ENCODE results near the gene SMC4. TPM values are rescaled to one million over a fixed set of nuclear protein-coding genes. Genes with fewer than 3 reads are reported as not detected.

Gene SMC4
- polyA plus RNA-seq, 3 donors from 2014 or later = 11.3 to 77.2 (median 31.6) TPM

GRCh38 chr3:160402221-160403027, 3.0 kb downstream of the SMC4 start:
- Mint-ChIP-seq H3K27me3 (ENCODE audit: low read depth in 3 of 3) (peaks cover 19 to 24% (median 24%) of the 10 kb centered on the region in 3 donors), H3K9me3 (no peaks in the 10 kb centered on the region), H3K4me3 (peak overlapping the region; percentile 85 to 94 (median 86)), H3K27ac (peak overlapping the region in 5 of 6 donors; percentile 7 to 95 (median 71)), H3K4me1 (peaks cover 53 to 62% of the 10 kb centered on the region in 2 donors), H3K36me3 (peaks cover 0 to 4% (median 0%) of the 10 kb centered on the region in 3 donors)
- DNase-seq = no peak

DNA sequence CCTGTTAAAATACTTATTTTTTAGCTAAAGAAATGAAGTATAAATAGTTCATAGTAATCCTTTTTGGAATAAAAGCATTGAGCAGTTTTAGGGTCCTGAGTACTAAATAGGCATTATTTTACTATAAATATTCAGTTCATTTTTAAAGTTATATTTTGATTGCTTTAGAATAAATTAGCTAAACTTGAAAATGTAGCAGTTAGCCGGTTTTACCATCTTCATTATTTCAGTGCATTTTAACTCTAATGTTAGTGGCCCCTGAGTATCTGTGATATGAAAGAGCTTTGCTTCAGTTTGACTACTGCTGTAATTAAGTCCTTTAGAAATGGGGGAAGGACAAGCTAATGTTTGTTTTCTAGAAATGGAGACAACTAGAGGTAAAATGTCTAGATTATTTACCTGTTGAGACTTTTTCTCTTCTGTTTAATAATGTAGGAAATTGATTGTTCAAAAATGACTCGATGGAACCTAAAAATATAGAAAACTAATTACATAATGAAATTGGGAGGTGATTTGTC, 3.6 kb downstream of the SMC4 start:
- H3K36me3 Mint-ChIP-seq = peaks cover 0 to 4% (median 0%) of the 10 kb centered on the region in 3 donors
- no peaks in the 10 kb centered on the region for H3K9me3 Mint-ChIP-seq
- no peak for DNase-seq
- H3K27me3 Mint-ChIP-seq (ENCODE audit: low read depth in 3 of 3) = peaks cover 19 to 24% (median 24%) of the 10 kb centered on the region in 3 donors
- H3K27ac Mint-ChIP-seq = peak overlapping the region in 4 of 6 donors; percentile 48 to 95 (median 66)
- peaks cover 52 to 59% of the 10 kb centered on the region in 2 donors for H3K4me1 Mint-ChIP-seq
- H3K4me3 Mint-ChIP-seq = peak overlapping the region; percentile 85 to 94 (median 86)

GRCh38 chr3:160403796-160404470, 4.5 kb downstream of the SMC4 start:
- Mint-ChIP-seq H3K36me3 (peaks cover 0 to 4% (median 3%) of the 10 kb centered on the region in 3 donors), H3K9me3 (no peaks in the 10 kb centered on the region), H3K27ac (peak overlapping the region in 4 of 6 donors; percentile 47 to 95 (median 66)), H3K4me3 (peak overlapping the region; percentile 39 to 87 (median 71)), H3K27me3 (ENCODE audit: low read depth in 3 of 3) (peaks cover 19 to 24% (median 22%) of the 10 kb centered on the region in 3 donors), H3K4me1 (peaks cover 45 to 51% of the 10 kb centered on the region in 2 donors)
- DNase-seq = no peak

DNA sequence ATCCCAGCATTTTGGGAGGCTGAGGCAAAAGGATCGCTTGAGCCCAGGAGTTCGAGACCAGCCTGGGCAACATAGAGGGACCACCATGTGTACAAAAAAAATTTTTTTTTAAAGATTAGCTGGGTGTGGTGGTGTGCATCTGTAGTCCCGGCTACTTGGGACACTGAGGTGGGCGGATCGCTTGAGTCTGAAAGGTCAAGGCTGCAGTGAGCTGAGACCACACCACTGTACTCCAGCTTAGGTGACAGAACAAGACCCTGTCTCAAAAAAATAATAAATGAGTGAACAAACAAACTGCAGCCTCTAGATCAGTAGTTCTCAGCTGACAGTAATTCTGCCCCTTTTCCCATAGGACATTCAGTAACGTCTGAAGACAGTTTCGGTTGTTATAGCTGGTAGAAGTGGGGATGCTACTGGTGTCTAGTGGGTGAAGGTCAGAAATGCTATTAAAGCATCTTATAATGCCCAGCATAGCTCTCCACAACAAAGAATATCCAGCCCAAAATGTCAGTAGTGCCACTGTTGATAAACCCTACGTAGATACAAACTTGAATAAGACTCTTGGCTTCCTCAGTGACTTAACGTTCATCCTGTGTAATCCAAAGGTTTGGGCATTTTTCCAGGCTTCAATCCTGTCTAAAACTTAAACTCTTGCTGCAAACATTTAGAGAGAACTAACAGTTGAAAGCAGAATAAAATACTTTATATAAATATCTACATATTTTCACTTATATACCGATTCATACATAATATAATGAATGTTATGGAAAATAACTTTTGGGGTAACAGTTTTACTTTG, 10.6 kb downstream of the SMC4 start:
- peaks cover 0 to 14% (median 4%) of the 10 kb centered on the region in 3 donors for H3K36me3 Mint-ChIP-seq
- H3K27me3 Mint-ChIP-seq (ENCODE audit: low read depth in 3 of 3) = peaks cover 0 to 1% (median 0%) of the 10 kb centered on the region in 3 donors
- peaks cover 0 to under 1% of the 10 kb centered on the region in 2 donors for H3K4me1 Mint-ChIP-seq
- peak overlapping the region in 3 of 6 donors; percentile 13 to 64 (median 22) for H3K27ac Mint-ChIP-seq
- H3K4me3 Mint-ChIP-seq = no peak overlapping the region
- H3K9me3 Mint-ChIP-seq = no peaks in the 10 kb centered on the region
- no peak for DNase-seq

DNA sequence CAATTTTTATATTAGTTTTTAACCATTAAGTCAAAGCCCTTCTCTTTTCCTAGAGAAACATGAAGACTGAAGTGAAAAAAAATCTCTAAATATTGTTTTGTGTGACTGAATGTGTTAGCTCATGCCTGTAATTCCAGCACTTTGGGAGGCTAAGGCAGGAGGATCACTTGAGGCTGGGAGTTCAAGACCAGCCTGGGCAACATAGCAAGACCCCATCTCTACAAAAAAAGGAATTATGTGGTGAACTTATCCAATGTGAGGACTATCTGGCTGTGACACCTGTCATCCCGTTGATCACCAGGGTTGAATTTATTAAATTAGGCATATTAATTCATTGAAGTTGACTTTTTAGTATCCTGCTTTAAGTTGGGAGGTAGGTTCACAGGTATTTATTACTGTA, 13.0 kb downstream of the SMC4 start:
- peaks cover 0 to 1% (median 0%) of the 10 kb centered on the region in 3 donors for H3K27me3 Mint-ChIP-seq (ENCODE audit: low read depth in 3 of 3)
- H3K27ac Mint-ChIP-seq = no peak overlapping the region
- no peak for DNase-seq
- H3K4me3 Mint-ChIP-seq = no peak overlapping the region
- H3K36me3 Mint-ChIP-seq = peaks cover 0 to 23% (median 4%) of the 10 kb centered on the region in 3 donors
- H3K9me3 Mint-ChIP-seq = no peaks in the 10 kb centered on the region
- H3K4me1 Mint-ChIP-seq = no peaks in the 10 kb centered on the region

GRCh38 chr3:160413613-160414248, 14.3 kb downstream of the SMC4 start:
- peaks cover 0 to 1% (median 0%) of the 10 kb centered on the region in 3 donors for H3K27me3 Mint-ChIP-seq (ENCODE audit: low read depth in 3 of 3)
- peak overlapping the region in 2 of 6 donors; percentile 12 to 21 for H3K27ac Mint-ChIP-seq
- no peaks in the 10 kb centered on the region for H3K9me3 Mint-ChIP-seq
- H3K4me1 Mint-ChIP-seq = no peaks in the 10 kb centered on the region
- DNase-seq = peak; percentile 63 to 70 (median 69)
- H3K4me3 Mint-ChIP-seq = no peak overlapping the region
- peaks cover 0 to 25% (median 8%) of the 10 kb centered on the region in 3 donors for H3K36me3 Mint-ChIP-seq

- no peaks in the 10 kb centered on the region for H3K9me3 Mint-ChIP-seq
Measured at GRCh38 chr3:160417311-160417710, 17.9 kb downstream of the SMC4 start.

DNA sequence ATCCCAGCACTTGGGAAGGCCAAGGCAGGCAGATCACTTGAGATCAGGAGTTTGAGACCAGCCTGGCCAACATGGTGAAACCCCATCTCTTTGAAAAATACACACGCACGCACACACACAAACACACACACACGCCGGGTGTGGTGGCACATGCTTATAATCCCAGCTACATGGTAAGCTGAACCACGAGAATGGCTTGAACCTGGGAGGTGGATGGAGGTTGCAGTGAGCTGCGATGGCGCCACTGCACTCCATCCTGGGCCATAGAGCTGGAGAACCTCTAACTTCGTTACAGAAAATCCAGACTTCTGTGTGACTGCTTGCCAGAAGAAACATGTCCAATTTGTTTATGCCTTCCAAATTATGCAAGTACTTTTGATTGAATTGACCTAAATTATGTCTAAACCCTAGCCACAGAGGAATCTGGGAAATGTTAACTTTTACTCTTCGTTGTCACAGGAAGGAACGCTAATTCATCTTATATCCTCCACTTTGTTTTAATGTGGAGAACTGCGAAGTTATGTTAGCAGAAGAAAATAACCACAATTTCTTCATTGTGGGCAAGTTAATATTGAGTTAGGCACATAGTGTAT, 28.5 kb downstream of the SMC4 start:
- Mint-ChIP-seq H3K4me3 (no peak overlapping the region), H3K27me3 (ENCODE audit: low read depth in 3 of 3) (no peaks in the 10 kb centered on the region), H3K9me3 (no peaks in the 10 kb centered on the region), H3K36me3 (peaks cover 11 to 44% (median 17%) of the 10 kb centered on the region in 3 donors), H3K27ac (no peak overlapping the region), H3K4me1 (peaks cover 0 to under 1% of the 10 kb centered on the region in 2 donors)
- no peak for DNase-seq

More at GRCh38 chr3:160417311-160417710, 17.9 kb downstream of the SMC4 start:
- Mint-ChIP-seq H3K27me3 (ENCODE audit: low read depth in 3 of 3) (peaks cover 0 to 1% (median 0%) of the 10 kb centered on the region in 3 donors), H3K27ac (no peak overlapping the region), H3K4me3 (no peak overlapping the region), H3K4me1 (peaks cover 0 to 6% of the 10 kb centered on the region in 2 donors), H3K36me3 (peaks cover 4 to 29% (median 15%) of the 10 kb centered on the region in 3 donors)
- DNase-seq = no peak

- Mint-ChIP-seq H3K4me1 (peaks cover 17 to 41% of the 10 kb centered on the region in 2 donors), H3K27me3 (ENCODE audit: low read depth in 3 of 3) (peaks cover 0 to 3% (median 0%) of the 10 kb centered on the region in 3 donors), H3K9me3 (no peaks in the 10 kb centered on the region), H3K27ac (no peak overlapping the region), H3K4me3 (no peak overlapping the region), H3K36me3 (peaks cover 10 to 38% (median 16%) of the 10 kb centered on the region in 3 donors)
- no peak for DNase-seq
Measured at GRCh38 chr3:160434071-160434470, 34.6 kb downstream of the SMC4 start.

DNA sequence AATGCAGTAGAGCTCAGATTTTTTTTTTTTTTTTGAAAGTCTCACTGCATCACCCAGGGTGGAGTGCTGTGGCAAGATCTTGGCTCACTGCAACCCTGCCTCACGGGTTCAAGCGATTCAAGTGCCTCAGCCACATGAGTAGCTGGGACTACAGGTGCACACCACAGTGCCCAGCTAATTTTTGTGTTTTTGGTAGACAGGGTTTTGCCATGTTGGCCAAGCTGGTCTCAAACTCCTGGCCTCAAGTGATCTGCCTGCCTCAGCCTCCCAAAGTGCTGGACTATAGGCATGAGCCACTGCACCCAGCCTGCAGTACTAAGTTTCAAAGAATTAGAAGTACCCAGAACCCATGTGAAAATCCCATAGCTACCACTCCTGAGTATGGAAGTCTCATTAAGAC, 35.6 kb downstream of the SMC4 start:
- no peak overlapping the region for H3K27ac Mint-ChIP-seq
- peaks cover 14 to 43% (median 21%) of the 10 kb centered on the region in 3 donors for H3K36me3 Mint-ChIP-seq
- no peak overlapping the region for H3K4me3 Mint-ChIP-seq
- H3K4me1 Mint-ChIP-seq = peaks cover 17 to 50% of the 10 kb centered on the region in 2 donors
- peaks cover 0 to 3% (median 0%) of the 10 kb centered on the region in 3 donors for H3K27me3 Mint-ChIP-seq (ENCODE audit: low read depth in 3 of 3)
- no peaks in the 10 kb centered on the region for H3K9me3 Mint-ChIP-seq
- no peak for DNase-seq

GRCh38 chr3:160435747-160436146, 36.3 kb downstream of the SMC4 start:
- no peak for DNase-seq
- Mint-ChIP-seq H3K36me3 (peaks cover 14 to 39% (median 18%) of the 10 kb centered on the region in 3 donors), H3K4me3 (no peak overlapping the region), H3K9me3 (no peaks in the 10 kb centered on the region), H3K4me1 (peaks cover 17 to 55% of the 10 kb centered on the region in 2 donors), H3K27me3 (ENCODE audit: low read depth in 3 of 3) (peaks cover 0 to 3% (median 0%) of the 10 kb centered on the region in 3 donors), H3K27ac (peak overlapping the region in 1 of 6 donors; percentile 26)

DNA sequence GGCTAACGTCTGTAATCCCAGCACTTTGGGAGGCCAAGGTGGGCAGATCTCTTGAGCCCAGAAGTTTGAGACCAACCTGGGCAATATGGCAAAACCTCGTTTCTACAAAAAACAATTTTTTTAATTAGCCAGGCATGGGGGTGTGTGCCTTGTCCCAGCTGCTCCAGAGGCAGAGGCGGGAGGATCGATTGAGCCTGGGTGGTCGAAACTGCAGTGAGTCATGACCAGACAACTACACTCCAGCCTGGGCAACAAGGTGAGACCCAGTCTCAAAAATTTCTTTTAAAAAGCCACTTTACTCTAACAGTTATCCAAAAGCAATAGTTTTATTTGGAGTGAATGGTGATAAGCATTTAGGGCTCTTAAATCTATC, 37.6 kb downstream of the SMC4 start:
- no peak overlapping the region for H3K4me3 Mint-ChIP-seq
- H3K4me1 Mint-ChIP-seq = peaks cover 17 to 55% of the 10 kb centered on the region in 2 donors
- peaks cover 8 to 28% (median 15%) of the 10 kb centered on the region in 3 donors for H3K36me3 Mint-ChIP-seq

More for the DNA sequence above, 37.6 kb downstream of the SMC4 start:
- DNase-seq = no peak
- peaks cover 0 to 3% (median 0%) of the 10 kb centered on the region in 3 donors for H3K27me3 Mint-ChIP-seq (ENCODE audit: low read depth in 3 of 3)
- H3K27ac Mint-ChIP-seq = peak overlapping the region in 1 of 6 donors; percentile 62
- no peaks in the 10 kb centered on the region for H3K9me3 Mint-ChIP-seq
